ENCODE results near the gene ENO3.

ENO3 gene

GRCh38 chr17:4951486-4951885, 567 bp downstream of the ENO3 start:
- no peak for DNase-seq

DNA sequence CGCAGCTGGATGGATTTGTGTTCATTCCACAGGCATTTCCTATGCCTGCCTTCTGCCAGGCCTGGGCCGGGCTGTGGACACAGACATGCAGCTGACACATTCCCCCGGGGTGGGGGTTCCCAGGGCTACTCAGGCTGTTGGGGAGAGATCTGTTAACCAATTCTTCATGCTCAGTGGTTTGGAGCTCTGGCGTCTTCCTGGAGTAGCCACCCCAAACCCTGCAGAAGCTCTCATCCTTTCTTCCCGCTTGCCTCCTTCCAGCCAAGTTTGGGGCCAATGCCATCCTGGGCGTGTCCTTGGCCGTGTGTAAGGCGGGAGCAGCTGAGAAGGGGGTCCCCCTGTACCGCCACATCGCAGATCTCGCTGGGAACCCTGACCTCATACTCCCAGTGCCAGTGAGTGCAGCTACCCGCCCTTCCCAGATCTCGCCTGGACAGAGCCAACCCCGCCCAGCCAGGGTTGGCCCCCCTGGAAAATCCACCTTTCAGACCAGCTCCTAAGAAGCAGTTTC, 2.6 kb downstream of the ENO3 start:
- no peak for DNase-seq

DNA sequence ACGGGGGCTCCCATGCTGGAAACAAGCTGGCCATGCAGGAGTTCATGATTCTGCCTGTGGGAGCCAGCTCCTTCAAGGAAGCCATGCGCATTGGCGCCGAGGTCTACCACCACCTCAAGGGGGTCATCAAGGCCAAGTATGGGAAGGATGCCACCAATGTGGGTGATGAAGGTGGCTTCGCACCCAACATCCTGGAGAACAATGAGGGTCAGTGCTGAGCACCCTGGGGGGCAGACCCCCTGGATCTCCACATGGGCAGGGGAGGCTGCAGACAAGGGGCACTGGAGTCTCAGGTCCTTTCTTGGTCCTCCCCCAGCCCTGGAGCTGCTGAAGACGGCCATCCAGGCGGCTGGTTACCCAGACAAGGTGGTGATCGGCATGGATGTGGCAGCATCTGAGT, 4.2 kb downstream of the ENO3 start:
- DNase-seq: no peak

DNA sequence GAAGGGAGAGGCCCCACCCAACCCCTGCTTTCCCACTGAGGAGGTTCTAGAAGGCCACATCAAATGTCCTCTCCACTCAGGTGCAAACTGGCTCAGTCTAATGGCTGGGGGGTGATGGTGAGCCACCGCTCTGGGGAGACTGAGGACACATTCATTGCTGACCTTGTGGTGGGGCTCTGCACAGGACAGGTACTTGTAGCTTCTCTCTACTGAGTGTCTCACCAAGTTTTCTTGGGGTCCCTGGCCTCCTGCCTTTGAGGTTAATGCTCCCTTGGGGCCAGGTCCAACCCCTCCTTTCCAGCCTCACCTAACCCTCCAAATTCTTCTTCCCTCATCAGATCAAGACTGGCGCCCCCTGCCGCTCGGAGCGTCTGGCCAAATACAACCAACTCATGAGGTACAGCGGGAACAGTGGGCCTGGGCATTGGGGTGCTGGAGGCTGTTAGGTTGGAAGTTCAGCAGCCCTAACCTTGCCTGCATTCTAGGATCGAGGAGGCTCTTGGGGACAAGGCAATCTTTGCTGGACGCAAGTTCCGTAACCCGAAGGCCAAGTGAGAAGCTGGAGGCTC, 5.7 kb downstream of the ENO3 start:
- peak in 1 of 2 experiments; percentile 43 for DNase-seq

DNA sequence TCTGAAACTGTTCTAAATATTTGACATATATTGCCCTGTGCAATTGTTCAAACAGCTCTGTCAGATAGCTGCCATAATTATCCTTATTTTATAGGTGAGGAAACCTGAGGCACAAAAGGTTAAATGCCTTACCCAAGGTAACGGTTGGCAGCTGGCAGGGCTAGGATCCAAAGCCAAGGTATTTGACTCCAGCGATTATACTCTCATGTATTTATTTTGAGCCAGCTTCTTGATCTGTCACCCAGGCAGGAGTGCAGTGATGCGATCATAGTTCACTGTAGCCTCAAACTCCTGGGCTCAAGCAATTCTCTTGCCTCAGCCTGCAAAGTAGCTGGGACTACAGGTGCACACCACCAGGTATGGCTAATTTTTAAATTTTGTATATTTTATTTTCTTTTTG, 7.2 kb downstream of the ENO3 start:
- DNase-seq: no peak

GRCh38 chr17:4959261-4959965, 8.5 kb downstream of the ENO3 start:
- DNase-seq: no peak

- no peak for DNase-seq
These were observed 9.5 kb downstream of the ENO3 start for GRCh38 chr17:4960279-4960922.

DNA sequence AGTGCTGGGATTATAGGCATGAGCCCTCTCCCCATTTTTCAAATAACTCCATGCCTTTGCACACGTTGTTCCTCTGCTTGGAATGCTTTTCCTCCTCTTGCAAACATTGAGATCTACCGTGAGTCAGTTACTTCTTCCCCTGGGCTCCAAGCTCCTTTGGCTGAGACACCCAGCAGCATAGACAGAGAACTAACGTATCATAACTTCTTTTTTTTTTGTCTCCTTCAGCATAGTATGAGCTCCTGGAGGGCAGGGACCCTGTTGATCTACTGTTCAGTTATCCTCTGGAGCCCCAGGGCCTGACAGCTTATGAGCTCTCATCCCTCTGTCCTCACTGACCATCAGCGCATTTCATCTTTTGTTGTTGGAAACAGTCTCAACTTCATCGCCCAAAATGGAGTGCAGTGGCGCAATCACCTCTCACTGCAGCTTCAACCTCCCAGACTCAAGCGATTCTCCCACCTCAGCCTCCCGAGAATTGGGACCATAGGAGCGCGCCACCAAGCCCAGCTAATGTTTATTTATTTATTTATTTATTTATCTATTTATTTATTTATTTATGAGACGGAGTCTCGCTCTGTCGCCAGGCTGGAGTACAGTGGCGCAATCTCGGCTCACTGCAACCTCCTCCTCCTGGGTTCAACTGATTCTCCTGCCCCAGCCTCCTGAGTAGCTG, 14.5 kb downstream of the ENO3 start:
- no peak for DNase-seq

DNA sequence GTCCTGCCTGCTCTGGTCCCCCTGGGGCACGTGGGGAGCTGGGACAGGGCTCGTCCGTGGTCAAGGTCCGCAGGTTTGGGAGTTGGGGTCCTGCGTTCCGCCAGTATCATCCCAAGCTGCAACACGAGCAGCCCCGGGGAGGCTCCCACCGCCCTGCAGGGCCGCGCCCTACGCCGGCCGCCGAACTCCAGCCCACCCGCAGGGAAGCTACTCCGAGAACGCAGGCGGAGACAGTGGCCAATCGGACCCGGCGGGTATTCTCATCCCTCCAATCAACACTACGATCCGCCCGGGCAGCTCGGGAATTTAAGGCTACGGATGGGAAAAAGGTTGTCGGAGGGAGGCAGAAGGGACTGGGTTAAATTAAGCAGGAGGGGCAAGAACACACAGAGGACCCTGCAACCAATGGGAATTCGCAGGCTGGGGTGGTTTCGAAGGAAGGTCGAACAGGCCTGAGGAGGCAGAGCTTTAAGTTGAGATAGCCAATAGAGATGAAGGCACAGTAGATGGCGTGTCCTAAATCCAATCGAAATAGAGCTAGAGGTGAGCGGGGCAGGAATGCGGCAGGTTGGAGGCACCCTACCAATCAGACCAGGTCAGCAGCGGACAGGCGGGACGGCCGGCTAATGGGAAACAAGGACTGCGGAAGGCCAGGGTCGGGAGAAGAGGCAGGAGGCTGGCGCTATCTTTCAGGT, 16.1 kb downstream of the ENO3 start:
- peak; percentile 91 for DNase-seq

- DNase-seq: peak; percentile 88 to 89
These were observed 16.9 kb downstream of the ENO3 start, which contains the start of gene SPAG7 for GRCh38 chr17:4967539-4968485. Gene SPAG7, minus strand, starts transcription at chr17:4967817. Its CDS starts 13 bp downstream, at chr17:4967804.

GRCh38 chr17:4968486-4969046, 17.6 kb downstream of the ENO3 start:
- peak in 1 of 2 experiments; percentile 21 for DNase-seq

DNA sequence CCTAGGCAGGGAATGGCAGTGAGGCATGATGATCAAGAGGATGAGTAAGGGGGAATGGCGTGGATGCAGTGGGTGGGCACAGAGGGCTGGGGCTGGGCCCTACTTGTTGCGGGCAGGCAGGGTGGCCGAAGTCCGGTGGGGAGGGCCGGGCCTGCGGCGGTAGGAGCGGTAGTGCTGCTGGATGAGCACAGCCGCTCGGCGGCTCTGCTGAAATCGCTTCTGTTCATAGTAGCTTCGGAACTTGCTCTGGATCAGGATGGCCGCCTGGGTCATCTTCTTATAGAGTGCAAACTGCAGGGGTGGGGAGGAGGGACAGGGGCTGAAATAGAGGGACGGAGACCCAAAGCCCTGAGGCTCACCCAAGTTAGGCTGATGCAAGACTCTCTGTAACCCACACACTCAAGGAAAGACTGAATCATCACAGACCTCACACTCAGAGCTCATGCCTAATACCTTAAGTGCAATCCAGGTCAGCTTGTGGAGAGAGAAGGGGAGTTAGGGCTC, 18.2 kb downstream of the ENO3 start:
- peak in 1 of 2 experiments; percentile 38 for DNase-seq

GRCh38 chr17:4969551-4970173, 18.7 kb downstream of the ENO3 start:
- DNase-seq: no peak

DNA sequence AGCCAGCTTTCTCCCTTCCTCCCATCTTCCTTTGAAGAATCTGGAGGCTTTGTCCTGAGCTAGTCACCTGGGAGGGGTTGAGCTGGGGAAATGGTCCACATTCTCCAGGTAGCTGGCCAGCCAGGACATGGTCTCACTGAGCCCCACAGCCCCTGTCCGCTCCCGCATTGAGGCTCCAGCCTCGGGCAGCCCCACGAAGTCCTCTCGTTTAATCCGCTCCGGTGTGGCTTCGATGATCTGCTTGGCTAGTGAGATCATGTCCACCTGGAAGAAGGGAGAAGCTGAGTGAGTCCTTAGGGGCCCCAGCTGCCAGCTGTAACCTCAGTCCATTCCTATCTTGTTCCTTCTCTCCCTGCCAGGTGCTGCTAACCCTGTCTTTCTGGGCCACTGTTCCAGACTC, 19.4 kb downstream of the ENO3 start:
- DNase-seq: no peak

- DNase-seq: no peak
These were observed 20.9 kb downstream of the ENO3 start for GRCh38 chr17:4971826-4972225.

GRCh38 chr17:4972322-4972721, 21.4 kb downstream of the ENO3 start:
- DNase-seq: no peak

DNA sequence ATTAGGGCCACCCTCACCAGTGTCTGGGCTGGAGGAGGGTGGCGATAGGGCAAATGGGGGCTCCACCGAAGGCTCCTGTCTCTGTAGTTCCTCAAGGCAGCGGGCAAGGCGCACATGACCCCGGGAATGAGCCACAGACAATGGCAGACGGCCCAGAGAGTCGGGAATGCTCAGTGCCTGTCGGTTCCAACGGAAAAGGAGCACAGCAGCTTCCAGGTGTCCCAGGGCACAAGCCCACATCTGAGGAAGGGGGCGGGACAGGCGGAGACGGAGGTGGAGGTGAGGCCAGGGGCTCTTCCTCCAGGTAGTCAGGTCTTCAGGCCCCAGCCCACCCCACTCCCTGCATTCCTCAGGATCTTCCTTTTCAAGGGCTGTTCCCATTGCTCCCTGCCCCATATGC, 21.8 kb downstream of the ENO3 start:
- DNase-seq: no peak

DNA sequence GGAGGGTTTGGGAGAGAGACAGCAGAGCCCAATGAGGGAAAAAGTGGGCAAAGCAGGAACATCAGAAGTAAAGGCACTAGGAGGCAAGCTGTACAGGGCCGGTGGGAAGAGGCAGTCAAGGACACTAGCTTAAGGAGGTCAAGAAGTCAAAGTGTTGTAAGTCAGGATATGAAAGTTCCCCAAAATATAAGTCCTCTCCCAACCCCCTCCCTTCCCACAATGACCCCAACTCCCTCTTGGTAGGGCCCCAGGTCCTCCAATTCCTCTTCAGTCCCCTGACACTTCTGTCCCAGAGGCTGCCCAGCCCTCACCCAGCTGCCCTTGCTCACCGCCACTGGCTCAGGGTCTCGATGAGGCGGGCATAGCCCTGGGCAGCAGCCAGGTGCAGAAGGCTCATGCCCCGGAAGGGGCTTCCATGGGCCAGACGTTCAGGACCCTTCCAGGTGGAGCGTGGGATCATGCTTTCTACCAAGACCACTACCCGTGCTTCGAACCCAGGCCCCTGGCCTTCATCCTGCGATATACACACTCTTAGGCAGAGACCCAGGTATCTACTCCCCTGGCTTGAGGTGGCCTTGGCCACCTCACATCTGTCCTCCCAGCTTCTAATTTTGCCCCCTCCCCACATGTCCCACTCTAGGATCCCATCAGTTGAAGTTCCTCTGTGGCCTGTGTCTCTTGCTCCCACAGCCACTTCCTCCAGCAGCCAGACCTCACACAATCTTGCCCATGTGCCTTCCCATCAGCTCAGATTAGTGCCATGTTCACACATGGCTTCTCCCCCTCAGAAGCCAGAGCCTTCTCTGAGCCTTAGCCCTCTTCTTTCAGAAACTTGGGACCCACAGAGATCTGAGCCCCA, 22.6 kb downstream of the ENO3 start:
- DNase-seq: no peak

DNA sequence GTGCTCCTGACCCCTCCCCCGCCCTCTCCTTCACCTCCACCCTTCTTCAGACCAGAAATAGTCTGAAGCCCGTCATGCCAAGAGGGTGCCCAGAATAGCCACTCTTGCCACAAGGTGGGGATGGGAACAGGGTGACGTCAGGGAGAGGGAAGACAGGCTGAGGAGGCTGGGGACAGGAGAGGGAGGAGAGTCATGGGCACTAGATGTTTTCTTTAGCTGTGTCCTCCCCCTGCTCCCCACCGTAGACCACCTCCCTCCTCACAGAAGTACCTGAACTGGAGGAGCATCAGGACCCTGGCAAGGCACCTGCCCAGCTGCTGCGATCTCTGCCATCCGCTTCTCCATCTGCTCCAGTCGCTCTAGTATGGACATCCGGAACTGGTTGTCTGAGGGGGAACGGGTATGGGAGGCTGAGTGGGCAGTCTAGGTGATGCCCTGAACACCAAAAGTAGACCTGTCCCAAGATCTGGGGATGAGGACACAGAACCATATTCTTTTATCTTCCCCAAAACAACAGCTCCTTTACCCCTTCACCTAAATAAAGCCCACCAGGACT, 23.3 kb downstream of the ENO3 start:
- no peak for DNase-seq

Measured in activated CD4-positive, alpha-beta T cell treated with anti-CD3 and anti-CD28 coated beads, Interleukin-2, amount 50 U/mL, for 4 hours (primary cell).